Measurements from ENCODE around the gene POU2AF2.
"Not testable (repeated sequence)": the region's sequence is repeated elsewhere in the genome, so short reads cannot be mapped to it uniquely, and the experiment has no call there.

POU2AF2 gene

DNA sequence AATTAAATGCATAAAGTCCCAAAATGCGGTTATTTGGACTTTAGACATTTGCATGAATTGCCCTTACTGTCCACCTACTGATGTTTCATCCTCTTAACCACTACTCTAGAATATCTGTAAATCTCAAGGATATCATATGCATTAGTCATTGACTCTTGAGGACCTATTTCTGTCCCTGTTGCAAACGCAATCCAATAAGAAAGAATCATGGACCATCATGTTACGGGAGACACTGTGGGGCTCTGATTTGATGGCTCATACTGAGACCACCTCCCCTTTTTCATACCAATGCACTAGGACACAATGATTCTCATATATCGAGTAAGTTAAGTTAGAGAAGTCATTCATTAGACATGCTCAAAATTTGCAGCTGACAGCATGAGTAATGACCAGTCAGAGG is 14.4 kb downstream of the POU2AF2 start:
- DNase-seq (ENCODE audit: low read depth) = peak; percentile 56

DNA sequence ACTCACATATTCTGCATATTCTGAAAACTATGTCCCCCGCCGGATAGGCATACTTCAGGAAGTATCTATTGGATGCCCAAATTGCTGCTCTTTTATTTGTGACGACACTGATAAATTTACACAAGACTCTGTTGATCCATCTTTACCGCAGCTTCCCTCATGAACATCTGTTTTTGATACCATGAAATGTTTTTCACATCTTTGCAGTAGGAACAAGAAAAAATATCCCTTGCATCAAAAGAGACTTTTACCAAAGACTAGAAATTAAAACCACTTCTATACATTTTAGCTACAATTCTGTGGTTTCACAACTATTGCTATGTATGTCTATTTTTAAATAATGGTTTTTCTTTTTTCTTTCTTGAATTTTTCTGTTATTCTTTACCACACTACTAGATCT is 15.3 kb downstream of the POU2AF2 start:
- no peak for DNase-seq (ENCODE audit: low read depth)

DNA sequence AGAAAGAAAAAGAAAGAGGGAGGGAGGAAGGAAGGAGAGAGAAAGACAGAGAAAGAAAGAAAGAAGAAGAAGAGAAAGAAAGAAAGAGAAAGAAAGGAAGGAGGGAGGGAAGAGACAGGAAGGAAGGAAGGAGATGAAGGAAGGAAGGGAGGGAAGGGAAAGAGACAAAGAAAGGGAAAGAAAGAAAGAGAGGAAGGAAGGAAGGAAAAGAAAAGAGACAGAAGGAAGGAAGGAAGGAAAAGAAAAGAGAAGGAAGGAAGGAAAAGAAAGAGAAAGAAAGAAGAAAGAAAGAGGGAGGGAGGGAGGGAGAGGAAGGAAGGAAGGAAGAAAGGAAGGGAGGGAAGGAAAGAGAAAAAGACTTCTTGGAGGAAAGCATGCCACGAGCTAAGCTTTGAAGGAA is 19.1 kb downstream of the POU2AF2 start:
- DNase-seq (ENCODE audit: low read depth) = no peak

GRCh38 chr11:111265421-111265820 is 19.9 kb downstream of the POU2AF2 start:
- DNase-seq (ENCODE audit: low read depth) = no peak

- DNase-seq (ENCODE audit: low read depth) = not testable (repeated sequence)
Measured at GRCh38 chr11:111268303-111268702, 22.8 kb downstream of the POU2AF2 start.

GRCh38 chr11:111269146-111269868 is 23.8 kb downstream of the POU2AF2 start:
- DNase-seq (ENCODE audit: low read depth) = no peak

DNA sequence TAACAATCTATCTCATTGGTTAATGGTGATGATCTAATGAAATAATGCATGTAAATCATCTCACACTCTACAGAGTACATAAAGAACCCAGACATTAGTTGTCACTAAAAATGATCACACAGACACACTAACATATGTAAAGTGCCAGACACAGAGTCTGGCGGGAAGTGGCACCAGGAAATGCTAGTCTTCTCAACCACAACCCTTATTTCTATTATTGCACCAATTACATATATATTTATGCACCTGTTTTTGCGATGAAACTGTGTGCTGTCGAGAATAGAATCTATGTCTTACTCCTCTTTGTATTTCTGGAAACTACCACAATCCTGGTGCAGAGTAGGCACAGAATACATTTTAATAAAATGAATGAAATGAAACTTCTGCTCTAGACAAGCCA is 26.9 kb downstream of the POU2AF2 start:
- no peak for DNase-seq (ENCODE audit: low read depth)

GRCh38 chr11:111282562-111283075 is 37.1 kb downstream of the POU2AF2 start:
- no peak for DNase-seq (ENCODE audit: low read depth)

DNA sequence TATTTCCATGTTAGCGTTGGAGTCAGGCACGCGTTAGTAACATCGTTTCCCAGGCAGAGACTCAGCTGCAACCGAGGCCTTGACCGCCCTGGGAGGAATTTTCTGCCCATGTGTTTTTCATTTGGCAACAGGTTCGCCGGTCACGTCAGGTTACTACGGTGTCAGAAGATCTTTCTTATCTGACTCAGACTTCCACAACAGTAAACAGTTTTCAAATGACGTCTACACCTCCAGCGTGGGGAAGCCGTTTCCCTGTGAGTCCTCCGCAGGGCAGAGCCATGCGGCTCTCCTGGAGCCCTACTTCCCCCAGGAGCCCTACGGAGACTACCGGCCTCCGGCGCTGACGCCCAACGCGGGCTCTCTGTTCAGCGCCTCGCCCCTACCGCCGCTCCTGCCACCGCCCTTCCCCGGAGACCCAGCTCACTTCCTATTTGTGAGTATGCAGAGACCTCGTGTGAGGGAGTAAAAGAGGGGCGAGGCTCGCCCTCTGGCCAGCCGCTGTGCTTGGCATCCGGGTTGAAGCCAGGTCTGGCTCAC is 38.5 kb downstream of the POU2AF2 start:
- peak; percentile 32 for DNase-seq (ENCODE audit: low read depth)

- no peak for DNase-seq (ENCODE audit: low read depth)
Measured at GRCh38 chr11:111285189-111286091, 39.9 kb downstream of the POU2AF2 start.

GRCh38 chr11:111291764-111292163 is 46.2 kb downstream of the POU2AF2 start:
- no peak for DNase-seq (ENCODE audit: low read depth)

GRCh38 chr11:111292408-111292807 is 46.9 kb downstream of the POU2AF2 start:
- DNase-seq (ENCODE audit: low read depth) = not testable (repeated sequence)

DNA sequence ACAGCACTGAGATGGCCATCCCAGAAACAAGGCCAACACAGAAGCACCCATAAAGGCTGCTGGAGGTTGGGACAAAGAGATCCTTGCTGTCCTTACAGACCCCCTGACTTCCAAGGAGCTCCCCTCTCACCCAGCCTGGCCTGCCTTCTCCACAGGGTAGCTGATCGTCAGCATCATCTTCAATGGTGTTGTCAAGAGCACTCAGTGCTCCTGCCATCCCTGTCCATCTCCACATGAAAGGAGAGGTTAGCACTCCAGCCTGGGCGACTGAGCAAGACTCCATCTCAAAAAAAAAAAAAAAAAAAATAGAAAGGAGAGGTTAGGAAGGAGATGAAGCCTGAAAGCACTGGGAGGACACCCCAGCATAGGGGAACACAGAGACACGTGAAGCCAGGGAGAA is 50.7 kb downstream of the POU2AF2 start:
- DNase-seq (ENCODE audit: low read depth) = no peak

DNA sequence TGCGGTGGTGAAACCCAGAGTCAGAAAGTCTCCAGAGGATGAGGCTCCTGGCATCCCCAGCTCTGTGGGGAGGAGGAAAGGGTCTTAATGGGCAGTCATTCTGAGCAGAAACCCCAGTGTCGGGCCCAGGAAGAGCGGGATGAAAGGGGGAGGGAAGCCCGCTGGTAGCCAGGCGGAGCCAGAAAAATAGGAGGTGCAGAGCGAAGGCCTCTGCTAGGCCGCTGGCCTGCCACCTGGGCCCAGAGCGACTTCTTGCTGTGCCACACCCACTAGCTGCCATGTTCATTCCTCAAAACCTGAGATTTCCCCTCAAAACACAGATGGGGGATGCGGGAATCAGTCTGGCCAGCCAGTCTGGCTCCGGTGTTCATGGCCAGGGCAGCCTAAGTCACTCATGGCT is 52.2 kb downstream of the POU2AF2 start:
- DNase-seq (ENCODE audit: low read depth) = no peak

DNA sequence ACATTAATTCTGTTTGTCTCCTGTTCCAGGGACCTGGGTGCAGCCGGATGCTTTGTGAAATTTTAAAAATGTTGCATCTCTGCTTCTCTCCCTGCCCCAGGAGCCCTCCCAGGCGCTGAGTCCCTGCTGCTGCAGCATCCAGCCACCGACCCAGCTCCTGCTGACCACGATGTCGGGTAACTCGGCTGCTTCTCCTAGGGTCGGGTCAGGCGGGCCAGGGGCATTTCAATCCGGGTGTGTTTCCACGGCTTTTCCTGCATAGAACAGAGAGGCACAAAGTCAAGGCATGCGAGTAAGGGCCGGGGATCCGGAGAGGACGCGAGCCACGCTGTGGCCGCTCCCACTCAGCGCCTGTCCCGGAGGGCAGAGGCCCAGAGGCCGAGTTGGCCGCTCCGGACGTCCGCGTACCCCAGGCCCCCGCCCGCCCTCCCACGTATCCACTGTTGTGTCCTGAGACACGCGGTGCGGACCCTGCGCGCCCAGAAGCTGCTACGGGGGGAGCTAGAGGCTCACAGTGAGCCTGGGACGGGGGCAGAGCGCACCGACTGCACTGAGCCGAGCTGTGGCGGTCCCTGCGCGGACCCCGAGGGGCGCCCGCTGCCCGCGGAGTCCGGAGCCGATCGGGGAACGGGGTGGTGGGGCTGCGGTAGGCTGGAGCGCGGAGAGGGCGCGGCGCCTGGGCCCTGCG is 53.0 kb downstream of the POU2AF2 start, which contains the start of gene POU2AF3:
Gene POU2AF3 (plus strand): TSS at position 134 of the 688 bp plus-strand sequence. CDS start 36 bp downstream, at position 170.
- DNase-seq (ENCODE audit: low read depth) = no peak

DNA sequence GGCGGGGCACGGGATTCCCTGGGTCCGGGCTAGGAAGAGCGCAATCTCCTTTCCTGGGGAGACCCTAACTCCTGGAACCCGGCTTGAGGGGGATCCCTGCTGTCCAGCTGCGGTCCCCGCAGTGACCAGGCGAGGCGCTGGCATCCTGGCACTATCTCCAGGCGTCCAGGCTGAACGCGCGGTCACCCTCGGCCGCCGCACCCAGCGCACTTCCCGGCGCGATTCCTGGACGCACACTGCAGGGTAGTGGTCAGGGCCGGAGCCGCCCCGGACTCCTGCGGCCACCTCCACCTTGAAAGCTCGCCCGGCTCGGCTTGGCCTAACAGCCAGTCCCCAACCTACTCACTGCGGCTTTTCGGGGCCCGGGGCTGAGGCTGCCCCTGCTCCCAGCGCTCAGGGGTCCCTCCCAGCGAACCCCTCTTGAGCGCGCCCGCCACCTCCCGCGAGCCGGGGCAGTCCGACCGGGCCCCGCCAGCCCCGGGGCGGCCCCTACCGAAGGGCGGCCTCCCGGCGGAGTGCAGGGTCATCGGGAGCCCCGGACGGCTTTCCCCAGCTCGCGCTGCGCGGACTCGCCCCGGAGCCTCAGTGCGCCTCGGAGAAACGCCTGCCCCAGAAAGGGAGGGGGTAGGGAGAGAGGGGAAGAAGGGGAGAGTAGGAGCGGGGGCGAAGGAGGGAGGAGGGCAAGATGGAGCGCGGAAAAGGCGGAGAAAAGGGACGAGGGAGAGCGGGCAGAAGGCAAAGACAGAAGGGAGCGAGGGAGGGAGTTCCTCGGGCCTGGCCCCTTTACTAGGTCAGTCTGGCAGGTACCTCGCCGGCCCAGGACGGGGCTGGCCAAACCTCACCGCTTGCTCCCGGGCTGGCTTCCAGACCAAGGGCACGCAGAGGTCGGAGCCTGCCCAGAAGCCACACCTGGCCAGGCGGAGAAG is 53.8 kb downstream of the POU2AF2 start:
- DNase-seq (ENCODE audit: low read depth) = peak; percentile 46

DNA sequence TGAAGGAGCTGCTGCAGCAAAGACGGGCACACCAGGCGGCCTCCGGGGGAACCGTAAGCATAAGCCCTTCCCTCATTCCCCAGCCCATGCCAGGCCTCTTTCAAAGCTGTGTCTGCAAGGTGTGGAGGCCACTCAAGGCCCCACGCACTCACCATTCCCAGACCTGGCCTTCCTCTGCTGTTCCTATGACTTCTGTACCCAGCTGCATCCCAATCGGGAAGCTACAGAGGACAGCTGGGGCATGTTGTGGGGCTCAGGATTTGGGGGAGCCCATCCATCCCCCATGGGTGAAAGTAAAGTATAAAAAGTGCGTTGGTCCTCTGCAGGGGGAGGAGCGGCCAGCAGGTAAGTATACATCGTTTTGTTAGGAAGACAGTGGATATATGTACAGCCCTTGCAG is 55.0 kb downstream of the POU2AF2 start:
- no peak for DNase-seq (ENCODE audit: low read depth)

DNA sequence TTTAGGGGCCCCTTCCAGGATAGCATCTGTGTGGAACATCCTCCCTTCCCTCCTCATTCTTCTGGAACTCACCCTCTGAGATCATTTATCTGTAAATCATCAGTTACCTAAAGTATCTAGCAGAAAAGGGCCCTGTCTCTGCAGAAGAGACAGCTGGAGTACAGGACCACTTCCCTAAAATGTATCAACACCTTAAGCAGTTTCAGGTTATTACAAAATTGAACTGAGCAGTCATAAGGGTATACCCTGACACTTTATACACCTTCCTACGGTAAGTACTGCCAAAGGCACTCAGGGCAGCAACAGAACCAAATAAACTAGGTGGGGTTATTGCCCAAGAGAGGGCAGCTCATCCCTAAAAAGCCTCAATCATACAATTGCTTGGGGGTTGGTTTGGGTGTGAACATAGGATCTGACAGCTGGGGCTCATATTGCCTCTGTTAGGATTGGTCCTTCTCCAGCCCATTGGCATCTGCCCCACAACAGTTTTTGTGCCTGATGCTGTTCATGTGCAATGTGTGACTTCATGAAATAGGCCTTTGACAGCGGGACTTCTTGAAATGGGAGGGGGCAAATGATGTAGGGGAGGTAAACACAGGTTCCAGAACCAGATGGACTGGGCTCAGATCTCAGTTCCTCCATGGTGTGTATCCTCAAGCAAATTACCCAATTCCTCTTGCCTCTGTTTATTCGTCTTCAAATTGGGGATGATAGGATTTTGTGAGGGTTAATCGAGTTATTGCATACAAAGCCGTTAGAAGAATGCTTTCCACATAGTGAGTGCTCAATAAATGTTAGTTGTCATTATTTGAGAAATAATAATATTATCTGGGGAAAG is 55.7 kb downstream of the POU2AF2 start:
- no peak for DNase-seq (ENCODE audit: low read depth)

DNA sequence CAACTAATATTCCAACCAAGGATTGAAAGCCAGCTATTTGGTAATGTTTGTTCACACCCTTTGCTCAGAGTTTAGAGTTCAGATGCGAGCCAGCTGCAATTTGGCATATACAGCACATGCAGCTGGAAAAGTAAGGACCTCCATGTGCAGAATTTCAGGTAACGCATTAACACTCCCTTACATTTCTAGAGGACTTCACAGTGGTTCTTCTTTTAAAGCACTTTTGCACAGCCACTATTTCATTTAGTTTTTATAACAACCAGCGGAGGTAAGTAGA is 56.3 kb downstream of the POU2AF2 start:
- DNase-seq (ENCODE audit: low read depth) = no peak

- no peak for DNase-seq (ENCODE audit: low read depth)
Measured at GRCh38 chr11:111302298-111302697, 56.8 kb downstream of the POU2AF2 start.

All from ELR (cell line).